Transverse colon (tissue), 3 donors: Measurements from ENCODE around the gene SHROOM3.

ENCODE experiments used
- CTCF ChIP-seq, 5 experiments: fragments of 200-600 bp in 3 of 5; fragments of 450-650 bp in 2 of 5; sonication (generic) in 3 of 5; IDR thresholded peaks; 1 replicate in 2 of 5; 2 replicates in 3 of 5; pipeline ENCODE4 v1.5.1; 2016 to 2017; ENCODE audit warnings: antibody characterized with exemption in 5 of 5, inconsistent platforms in 3 of 5, mild to moderate bottlenecking in 2 of 5, moderate library complexity in 1 of 5
- EP300 ChIP-seq: sonication (generic); formaldehyde crosslinking; IDR thresholded peaks from one replicate; pipeline ENCODE4 v1.6.1; 2017; ENCODE audit warnings: antibody characterized with exemption, low read depth
- POLR2A ChIP-seq: fragments of 450-650 bp; IDR thresholded peaks from one replicate; pipeline ENCODE4 v1.6.1; 2016; ENCODE audit warnings: antibody characterized with exemption, mild to moderate bottlenecking, moderate library complexity

DNA sequence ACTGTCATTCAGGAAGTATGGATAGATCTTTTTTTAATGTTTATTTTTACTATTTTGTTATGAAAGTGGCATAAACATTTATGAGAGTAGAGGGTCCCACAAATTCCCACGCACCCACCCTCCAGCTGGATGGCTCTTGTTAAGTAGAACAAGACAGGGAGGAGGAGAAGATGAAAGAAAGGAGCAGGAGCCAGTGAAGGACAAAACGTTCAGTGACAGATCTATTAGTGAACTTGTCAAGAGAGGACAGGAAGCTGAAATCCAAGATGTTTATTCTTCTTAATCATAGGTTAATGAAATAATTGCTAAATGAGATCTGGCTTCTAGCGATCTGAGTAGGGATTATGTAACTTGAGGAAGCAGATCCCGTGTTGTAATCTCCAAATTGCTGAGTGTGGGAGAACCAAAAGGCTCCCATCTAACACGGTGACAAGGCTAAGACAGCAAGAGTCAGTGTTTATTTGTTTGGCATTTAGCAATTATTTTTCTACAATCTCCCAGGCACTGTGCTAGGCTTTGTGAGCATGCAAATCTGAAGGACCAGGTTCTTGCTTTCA lies 162.5 kb downstream of the SHROOM3 start:
- no peak for TF ChIP-seq CTCF (IDR thresholded peaks at IDR 0.05)
- TF ChIP-seq POLR2A = no peak
- TF ChIP-seq EP300 = no peak
